Gastroesophageal sphincter (tissue), 3 donors: Measurements from ENCODE around the gene RPP38.

Experiments
- CTCF ChIP-seq, 4 experiments: fragments of 200-600 bp in 2 of 4; fragments of 450-650 bp in 2 of 4; sonication (generic) in 1 of 4; IDR thresholded peaks; one replicate each; pipeline ENCODE4 v1.5.1; 2017 to 2019; ENCODE audit warnings: antibody characterized with exemption in 4 of 4, mild to moderate bottlenecking in 2 of 4, moderate library complexity in 2 of 4
- EP300 ChIP-seq: sonication (generic); formaldehyde crosslinking; IDR thresholded peaks from one replicate; pipeline ENCODE4 v1.6.1; 2017; ENCODE audit warnings: antibody characterized with exemption, mild to moderate bottlenecking
- POLR2A ChIP-seq, 2 donors: fragments of 450-650 bp; IDR thresholded peaks; one replicate each; pipeline ENCODE4 v1.6.1; 2017; ENCODE audit warnings: antibody characterized with exemption in 2 of 2, mild to moderate bottlenecking in 2 of 2, moderate library complexity in 1 of 2
- POLR2AphosphoS5 ChIP-seq: sonication (generic); formaldehyde crosslinking; IDR thresholded peaks from one replicate; pipeline ENCODE4 v1.6.1; 2017; ENCODE audit warnings: antibody characterized with exemption

GRCh38 chr10:15088428-15089261 lies 8.5 kb upstream of the RPP38 start, which contains the start of gene ACBD7:
- TF ChIP-seq CTCF (IDR thresholded peaks at IDR 0.05) (peak in 3 of 4 experiments; percentile 57 to 71 (median 61)), POLR2A (IDR thresholded peaks at IDR 0.05) (no peak), POLR2AphosphoS5 (no peak), EP300 (no peak)
